ENCODE results near the gene POU2F3.
A peak's percentile ranks its signal among the peaks of the same experiment; 100 is the strongest.

POU2F3 gene

DNA sequence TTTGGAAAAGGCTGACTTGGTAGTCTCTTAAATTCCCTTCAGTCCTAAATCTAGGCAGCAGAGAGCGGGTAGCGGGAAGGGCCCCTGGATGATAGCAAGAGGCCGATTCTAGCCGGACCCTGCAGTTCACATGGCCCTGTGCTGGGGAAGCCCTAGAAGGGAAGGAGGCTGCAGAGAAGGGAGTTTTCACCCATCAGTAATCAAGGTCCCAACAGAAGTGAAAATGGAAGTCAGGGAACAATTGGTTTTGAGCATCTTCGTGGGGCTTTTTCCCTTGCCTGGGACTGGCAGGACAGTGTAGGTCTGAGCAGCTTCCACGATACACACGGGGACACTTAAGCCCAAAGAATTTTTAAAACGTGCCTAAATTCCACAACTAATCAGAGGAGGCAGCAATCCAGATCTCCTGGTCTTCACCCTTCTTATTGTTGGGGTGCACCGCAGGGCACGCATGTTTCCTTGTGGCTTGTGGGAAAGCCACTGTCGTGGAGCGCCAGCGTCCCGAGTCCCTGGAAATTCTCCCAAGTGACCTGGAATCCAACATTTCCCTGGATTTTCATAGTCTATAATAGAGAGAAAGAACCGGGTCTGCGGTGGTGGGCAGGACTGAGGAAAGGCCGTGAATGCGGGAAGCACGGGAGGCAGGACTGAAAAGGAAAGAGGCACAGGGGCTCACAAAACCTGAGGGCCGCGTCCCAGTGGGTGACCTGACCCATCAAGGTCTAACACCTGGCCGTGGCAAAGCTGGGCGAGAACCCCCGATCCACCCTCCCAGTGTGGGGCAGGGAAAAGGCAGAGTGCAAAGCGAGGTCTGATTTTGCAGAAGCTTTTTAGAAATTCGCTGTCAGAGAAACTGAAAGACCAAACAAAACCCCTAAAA is 30.0 kb upstream of the POU2F3 start:
- no peak for DNase-seq (ENCODE audit: low read depth)
- peak overlapping the region; percentile 77 for H3K4me3 ChIP-seq (ENCODE audit: control insufficient read depth, low read depth, low read length)
- TF ChIP-seq, protein P1, sequence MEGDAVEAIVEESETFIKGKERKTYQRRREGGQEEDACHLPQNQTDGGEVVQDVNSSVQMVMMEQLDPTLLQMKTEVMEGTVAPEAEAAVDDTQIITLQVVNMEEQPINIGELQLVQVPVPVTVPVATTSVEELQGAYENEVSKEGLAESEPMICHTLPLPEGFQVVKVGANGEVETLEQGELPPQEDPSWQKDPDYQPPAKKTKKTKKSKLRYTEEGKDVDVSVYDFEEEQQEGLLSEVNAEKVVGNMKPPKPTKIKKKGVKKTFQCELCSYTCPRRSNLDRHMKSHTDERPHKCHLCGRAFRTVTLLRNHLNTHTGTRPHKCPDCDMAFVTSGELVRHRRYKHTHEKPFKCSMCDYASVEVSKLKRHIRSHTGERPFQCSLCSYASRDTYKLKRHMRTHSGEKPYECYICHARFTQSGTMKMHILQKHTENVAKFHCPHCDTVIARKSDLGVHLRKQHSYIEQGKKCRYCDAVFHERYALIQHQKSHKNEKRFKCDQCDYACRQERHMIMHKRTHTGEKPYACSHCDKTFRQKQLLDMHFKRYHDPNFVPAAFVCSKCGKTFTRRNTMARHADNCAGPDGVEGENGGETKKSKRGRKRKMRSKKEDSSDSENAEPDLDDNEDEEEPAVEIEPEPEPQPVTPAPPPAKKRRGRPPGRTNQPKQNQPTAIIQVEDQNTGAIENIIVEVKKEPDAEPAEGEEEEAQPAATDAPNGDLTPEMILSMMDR (IDR thresholded peaks at IDR 0.05; ENCODE audit: control insufficient read depth, insufficient read depth, low read depth, low read length, missing control alignments): no peak

DNA sequence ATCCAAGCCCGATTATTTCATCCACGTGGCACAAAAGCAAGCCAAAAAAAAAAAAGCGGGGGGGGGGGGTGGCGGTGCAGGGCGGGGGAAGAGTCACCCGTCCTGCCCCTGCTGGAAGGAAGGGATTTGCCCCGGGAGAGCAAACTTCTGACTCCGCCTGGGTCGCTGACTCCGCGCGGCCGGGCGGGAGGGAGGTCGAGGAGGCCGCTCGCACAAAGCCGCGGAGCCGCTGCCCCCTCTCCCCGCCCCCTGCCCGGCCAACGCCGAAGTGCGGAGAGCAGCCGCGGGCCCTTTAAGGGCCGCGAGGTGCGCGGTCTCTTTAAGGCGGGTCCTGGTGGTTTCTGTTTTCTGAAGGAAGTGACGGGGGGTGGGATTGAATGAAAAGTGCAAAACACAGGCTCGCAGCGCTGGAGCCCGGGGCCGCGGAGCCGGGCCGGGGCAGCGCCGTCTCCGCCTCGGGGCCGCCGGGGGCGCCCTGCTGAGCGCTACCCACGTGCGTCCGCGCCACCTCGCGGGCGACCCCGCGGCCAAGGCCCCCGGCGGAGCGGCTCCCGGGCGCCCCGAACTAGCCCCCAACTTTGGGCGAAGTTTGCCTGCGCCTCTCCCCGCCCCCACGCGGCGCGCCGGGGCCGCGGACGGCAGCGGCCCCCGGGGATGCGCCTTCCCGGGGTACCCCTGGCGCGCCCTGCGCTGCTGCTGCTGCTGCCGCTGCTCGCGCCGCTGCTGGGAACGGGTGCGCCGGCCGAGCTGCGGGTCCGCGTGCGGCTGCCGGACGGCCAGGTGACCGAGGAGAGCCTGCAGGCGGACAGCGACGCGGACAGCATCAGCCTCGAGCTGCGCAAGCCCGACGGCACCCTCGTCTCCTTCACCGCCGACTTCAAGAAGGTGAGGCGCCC is 29.1 kb upstream of the POU2F3 start, which contains the start of gene OAF:
Gene OAF (plus strand): TSS at position 407 of the 896 bp plus-strand sequence. CDS start 248 bp downstream, at position 655.
- no peak for DNase-seq (ENCODE audit: low read depth)
- TF ChIP-seq, protein P1 (IDR thresholded peaks at IDR 0.05; ENCODE audit: control insufficient read depth, insufficient read depth, low read depth, low read length, missing control alignments): peak; percentile 9

DNA sequence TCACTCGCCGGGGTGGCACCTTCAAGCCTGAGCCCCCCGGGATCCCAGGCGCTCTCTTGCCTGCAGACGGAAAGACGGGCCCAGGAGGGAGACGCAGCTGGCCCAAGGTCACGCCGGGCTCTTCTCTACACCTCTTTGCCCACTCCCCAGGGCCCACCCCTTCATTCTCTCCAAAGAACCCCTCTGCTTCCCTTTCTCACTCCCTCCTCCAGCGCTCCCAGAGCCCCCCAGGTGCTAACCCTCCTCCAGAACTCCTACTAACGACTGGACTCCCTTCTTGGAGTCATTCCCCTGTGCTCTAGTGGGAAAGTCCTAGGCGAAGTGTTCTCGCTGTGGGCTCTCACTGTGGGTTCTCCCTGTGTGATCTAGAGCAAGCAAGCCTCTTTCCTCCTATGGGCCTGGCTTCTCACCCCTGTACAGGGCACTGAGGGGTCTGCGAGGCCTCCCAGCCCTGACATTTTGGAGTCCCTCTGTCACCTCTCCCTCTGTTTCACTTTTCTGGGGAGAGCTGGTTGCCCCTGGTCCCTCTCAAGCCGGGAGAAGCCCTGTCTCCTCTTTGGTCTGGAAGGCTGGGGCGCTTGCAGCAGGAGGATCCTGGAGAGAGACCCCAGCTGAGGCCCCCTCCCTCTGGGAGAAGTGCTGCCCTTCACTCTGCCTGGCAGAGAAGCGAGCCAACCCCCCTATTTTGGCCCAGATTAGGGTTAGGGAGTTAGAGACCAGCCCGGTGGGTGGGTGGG is 28.2 kb upstream of the POU2F3 start:
- H3K4me3 ChIP-seq (ENCODE audit: control insufficient read depth, low read depth, low read length): peak overlapping the region; percentile 77
- TF ChIP-seq, protein P1 (IDR thresholded peaks at IDR 0.05; ENCODE audit: control insufficient read depth, insufficient read depth, low read depth, low read length, missing control alignments): no peak
- no peak for DNase-seq (ENCODE audit: low read depth)

More for the DNA sequence above, 29.1 kb upstream of the POU2F3 start, which contains the start of gene OAF:
- peak within 1 kb of the TSS; percentile 77 for H3K4me3 ChIP-seq (ENCODE audit: control insufficient read depth, low read depth, low read length)

DNA sequence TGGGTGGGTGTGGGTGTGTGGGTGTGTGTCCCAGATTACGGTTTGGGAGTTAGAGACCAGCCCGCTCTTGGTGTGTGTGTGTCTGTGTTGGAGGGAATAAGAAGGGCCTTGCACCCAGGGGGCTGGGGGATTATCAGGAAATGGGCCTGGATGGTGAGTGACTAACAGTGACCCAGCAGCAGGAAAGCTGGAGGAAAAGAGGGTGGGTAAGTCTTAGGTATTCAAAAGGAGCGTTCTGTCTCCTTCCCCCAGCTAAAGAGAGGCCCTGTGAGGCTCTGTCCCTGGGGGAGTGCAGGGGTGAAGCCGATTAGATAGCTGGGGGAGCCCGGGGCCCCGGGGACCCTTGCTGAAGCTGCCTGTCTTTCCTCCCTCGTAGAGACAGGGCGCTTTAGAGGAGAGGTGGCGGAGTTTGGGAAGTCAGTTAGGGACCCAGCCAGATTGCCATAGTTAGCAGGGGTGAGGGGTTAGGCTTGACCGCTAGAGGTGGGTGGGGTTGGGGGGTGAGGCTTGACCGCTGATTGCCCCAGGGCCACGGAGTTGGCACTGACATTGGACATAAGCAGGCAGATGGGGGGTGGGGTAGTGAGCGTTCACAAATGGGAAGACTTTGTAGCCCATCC is 27.6 kb upstream of the POU2F3 start:
- TF ChIP-seq, protein P1 (IDR thresholded peaks at IDR 0.05; ENCODE audit: control insufficient read depth, insufficient read depth, low read depth, low read length, missing control alignments): no peak
- DNase-seq (ENCODE audit: low read depth): no peak
- peak overlapping the region; percentile 77 for H3K4me3 ChIP-seq (ENCODE audit: control insufficient read depth, low read depth, low read length)

DNA sequence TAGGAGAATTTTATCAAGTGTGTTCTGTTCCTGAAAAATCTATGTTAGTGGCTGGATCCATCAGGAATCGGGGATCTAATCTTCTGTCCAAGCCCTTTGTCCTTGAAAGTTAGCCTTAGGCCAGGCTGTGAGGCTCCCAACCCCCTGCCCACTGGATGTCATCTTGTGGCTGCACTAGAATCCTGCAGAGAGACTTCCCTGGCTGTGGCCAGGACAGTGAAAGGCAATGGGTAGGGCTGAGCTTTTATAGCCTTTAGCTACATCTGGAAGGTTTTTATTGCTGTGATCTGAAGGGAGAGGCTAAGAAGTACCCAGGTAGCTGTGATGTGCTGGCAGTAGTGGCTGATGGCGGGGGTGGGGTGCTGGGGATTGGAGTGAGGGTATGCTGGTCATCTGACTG is 27.0 kb upstream of the POU2F3 start:
- H3K4me3 ChIP-seq (ENCODE audit: control insufficient read depth, low read depth, low read length): peak overlapping the region; percentile 77
- TF ChIP-seq, protein P1 (IDR thresholded peaks at IDR 0.05; ENCODE audit: control insufficient read depth, insufficient read depth, low read depth, low read length, missing control alignments): no peak
- no peak for DNase-seq (ENCODE audit: low read depth)

All from AG09309 (cell line).